NOMO-1 (cell line): ENCODE results near the gene FKBP8.
"Not testable (repeated sequence)": the region's sequence is repeated elsewhere in the genome, so short reads cannot be mapped to it uniquely, and the experiment has no call there.

Experiments
- DNase-seq, 2 experiments: peaks; one replicate each; lab custom pipeline; 2025; ENCODE audit not compliant: unreplicated experiment in 2 of 2; lab: John Stamatoyannopoulos, UW

Gene FKBP8

GRCh38 chr19:18559685-18560084 lies 16.3 kb upstream of the FKBP8 start:
- DNase-seq, result no peak

GRCh38 chr19:18558604-18559003 lies 15.2 kb upstream of the FKBP8 start:
- no peak for DNase-seq

GRCh38 chr19:18558202-18558555 lies 14.8 kb upstream of the FKBP8 start:
- DNase-seq, result no peak

- DNase-seq, result peak; percentile 95 to 99
Observed at GRCh38 chr19:18557411-18558201, 14.2 kb upstream of the FKBP8 start, which contains the start of gene KXD1. KXD1 (plus strand) TSS chr19:18557870; CDS start chr19:18562057, 4,187 bp downstream.

GRCh38 chr19:18551631-18552030 lies 8.3 kb upstream of the FKBP8 start:
- no peak for DNase-seq

- peak; percentile 83 to 96 for DNase-seq
Observed at GRCh38 chr19:18543814-18544475, 572 bp upstream of the FKBP8 start.

GRCh38 chr19:18541992-18542940 lies 1.1 kb downstream of the FKBP8 start:
- DNase-seq, result no peak

- DNase-seq, result no peak
Observed at GRCh38 chr19:18541258-18541991, 1.9 kb downstream of the FKBP8 start.

GRCh38 chr19:18540200-18540599 lies 3.2 kb downstream of the FKBP8 start:
- DNase-seq, result not testable (repeated sequence)

GRCh38 chr19:18539372-18539771 lies 4.0 kb downstream of the FKBP8 start:
- no peak for DNase-seq

- DNase-seq, result no peak
Observed at GRCh38 chr19:18538115-18538514, 5.3 kb downstream of the FKBP8 start.

GRCh38 chr19:18537431-18537830 lies 5.9 kb downstream of the FKBP8 start:
- DNase-seq, result no peak

GRCh38 chr19:18536475-18536874 lies 6.9 kb downstream of the FKBP8 start:
- DNase-seq, result no peak

- DNase-seq, result no peak
Observed at GRCh38 chr19:18533058-18533457, 10.3 kb downstream of the FKBP8 start.

- DNase-seq, result no peak
Observed at GRCh38 chr19:18532168-18532890, 11.0 kb downstream of the FKBP8 start.

GRCh38 chr19:18531485-18531884 lies 11.9 kb downstream of the FKBP8 start:
- no peak for DNase-seq

GRCh38 chr19:18529782-18530181 lies 13.6 kb downstream of the FKBP8 start:
- no peak for DNase-seq

- DNase-seq, result no peak
Observed at GRCh38 chr19:18526316-18526715, 17.1 kb downstream of the FKBP8 start.

- no peak for DNase-seq
Observed at GRCh38 chr19:18523841-18524240, 19.5 kb downstream of the FKBP8 start.
